ENCODE data around the gene EEIG2.

Gene EEIG2

GRCh38 chr1:108606478-108606877 lies 46.6 kb downstream of the EEIG2 start:
- ChIA-PET POLR2A (no interaction called here), CTCF (interaction anchor here (1.0 kb wide), 1 partner anchor 22 kb away, joined by 3 read pairs; no protein-coding TSS in a partner anchor)
- no peak overlapping the region for H3K4me3 ChIP-seq (ENCODE audit: low read depth, low read length)
- TF ChIP-seq, protein P1, sequence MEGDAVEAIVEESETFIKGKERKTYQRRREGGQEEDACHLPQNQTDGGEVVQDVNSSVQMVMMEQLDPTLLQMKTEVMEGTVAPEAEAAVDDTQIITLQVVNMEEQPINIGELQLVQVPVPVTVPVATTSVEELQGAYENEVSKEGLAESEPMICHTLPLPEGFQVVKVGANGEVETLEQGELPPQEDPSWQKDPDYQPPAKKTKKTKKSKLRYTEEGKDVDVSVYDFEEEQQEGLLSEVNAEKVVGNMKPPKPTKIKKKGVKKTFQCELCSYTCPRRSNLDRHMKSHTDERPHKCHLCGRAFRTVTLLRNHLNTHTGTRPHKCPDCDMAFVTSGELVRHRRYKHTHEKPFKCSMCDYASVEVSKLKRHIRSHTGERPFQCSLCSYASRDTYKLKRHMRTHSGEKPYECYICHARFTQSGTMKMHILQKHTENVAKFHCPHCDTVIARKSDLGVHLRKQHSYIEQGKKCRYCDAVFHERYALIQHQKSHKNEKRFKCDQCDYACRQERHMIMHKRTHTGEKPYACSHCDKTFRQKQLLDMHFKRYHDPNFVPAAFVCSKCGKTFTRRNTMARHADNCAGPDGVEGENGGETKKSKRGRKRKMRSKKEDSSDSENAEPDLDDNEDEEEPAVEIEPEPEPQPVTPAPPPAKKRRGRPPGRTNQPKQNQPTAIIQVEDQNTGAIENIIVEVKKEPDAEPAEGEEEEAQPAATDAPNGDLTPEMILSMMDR (IDR thresholded peaks at IDR 0.05; ENCODE audit: insufficient read depth, low read length, missing control alignments) = no peak
- DNase-seq (ENCODE audit: low read depth, low spot score) = no peak

DNA sequence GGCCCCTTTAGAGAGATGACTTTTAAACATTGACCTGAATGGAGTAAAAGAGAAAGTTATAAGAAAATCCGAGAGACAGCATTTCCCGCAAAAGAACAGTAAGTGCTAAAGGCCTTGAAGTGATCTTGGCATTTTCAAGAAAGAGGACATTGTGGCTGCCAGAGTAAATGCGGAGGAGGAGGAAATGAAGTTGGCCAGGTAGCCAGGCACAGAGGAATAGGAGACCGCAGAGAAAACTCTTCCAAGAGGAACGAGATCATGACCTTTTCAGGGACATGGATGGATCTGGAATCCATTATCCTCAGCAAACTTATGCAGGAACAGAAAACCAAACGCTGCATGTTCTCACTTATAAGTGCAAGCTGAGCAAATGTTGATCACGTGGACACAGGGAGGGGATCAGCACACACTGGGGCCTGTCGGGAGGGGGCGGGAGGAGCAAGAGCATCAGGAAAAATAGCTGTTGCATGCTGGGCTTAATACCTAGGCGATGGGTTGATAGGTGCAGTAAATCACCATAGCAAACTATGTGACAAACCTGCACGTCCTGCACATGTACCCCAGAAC lies 49.7 kb downstream of the EEIG2 start:
- CTCF ChIA-PET = no interaction called here
- H3K4me3 ChIP-seq (ENCODE audit: low read depth, low read length) = no peak overlapping the region
- TF ChIP-seq, protein P1 (IDR thresholded peaks at IDR 0.05; ENCODE audit: insufficient read depth, low read length, missing control alignments) = no peak
- no peak for DNase-seq (ENCODE audit: low read depth, low spot score)
- POLR2A ChIA-PET = no interaction called here
